Measurements from ENCODE around the gene RNU7-1.

The RNU7-1 gene

GRCh38 chr12:6966351-6966750 is 22.7 kb downstream of the RNU7-1 start:
- no peak for DNase-seq

- DNase-seq: no peak
Observed at GRCh38 chr12:6967651-6968100, 24.1 kb downstream of the RNU7-1 start.

- DNase-seq: no peak
Observed at GRCh38 chr12:6968426-6968825, 24.8 kb downstream of the RNU7-1 start.

GRCh38 chr12:6970096-6970527 is 26.5 kb downstream of the RNU7-1 start:
- DNase-seq: no peak

- DNase-seq: no peak
Observed at GRCh38 chr12:6974180-6974579, 30.6 kb downstream of the RNU7-1 start.

- no peak for DNase-seq
Observed at GRCh38 chr12:6975297-6976032, 31.8 kb downstream of the RNU7-1 start.

- DNase-seq: no peak
Observed at GRCh38 chr12:6977653-6978052, 34.0 kb downstream of the RNU7-1 start.

GRCh38 chr12:6978188-6978587 is 34.6 kb downstream of the RNU7-1 start:
- DNase-seq: no peak

GRCh38 chr12:6978611-6979011 is 35.0 kb downstream of the RNU7-1 start:
- DNase-seq: no peak

GRCh38 chr12:6979021-6979420 is 35.4 kb downstream of the RNU7-1 start:
- no peak for DNase-seq

GRCh38 chr12:6979453-6979852 is 35.8 kb downstream of the RNU7-1 start:
- no peak for DNase-seq

- no peak for DNase-seq
Observed at GRCh38 chr12:6980075-6980474, 36.5 kb downstream of the RNU7-1 start.

GRCh38 chr12:6980740-6981139 is 37.1 kb downstream of the RNU7-1 start:
- DNase-seq: no peak

- DNase-seq: no peak
Observed at GRCh38 chr12:6981152-6982052, 37.8 kb downstream of the RNU7-1 start.

GRCh38 chr12:6982532-6982931 is 38.9 kb downstream of the RNU7-1 start:
- no peak for DNase-seq

- DNase-seq: no peak
Observed at GRCh38 chr12:6987956-6988553, 44.4 kb downstream of the RNU7-1 start.

Data from CD4-positive, alpha-beta T cell treated with Interferon alpha-2 for 1 hour (primary cell).